ENCODE results near the gene ANKHD1. TPM values are rescaled to one million over a fixed set of nuclear protein-coding genes. Genes with fewer than 3 reads are reported as not detected.

The ANKHD1 gene
- total and polyA plus RNA-seq, 9 of the 15 experiments (the other 6 are each of a cell fraction or from before 2014, with no cell fraction given), result 38.9 to 138 (median 78.7) TPM

DNA sequence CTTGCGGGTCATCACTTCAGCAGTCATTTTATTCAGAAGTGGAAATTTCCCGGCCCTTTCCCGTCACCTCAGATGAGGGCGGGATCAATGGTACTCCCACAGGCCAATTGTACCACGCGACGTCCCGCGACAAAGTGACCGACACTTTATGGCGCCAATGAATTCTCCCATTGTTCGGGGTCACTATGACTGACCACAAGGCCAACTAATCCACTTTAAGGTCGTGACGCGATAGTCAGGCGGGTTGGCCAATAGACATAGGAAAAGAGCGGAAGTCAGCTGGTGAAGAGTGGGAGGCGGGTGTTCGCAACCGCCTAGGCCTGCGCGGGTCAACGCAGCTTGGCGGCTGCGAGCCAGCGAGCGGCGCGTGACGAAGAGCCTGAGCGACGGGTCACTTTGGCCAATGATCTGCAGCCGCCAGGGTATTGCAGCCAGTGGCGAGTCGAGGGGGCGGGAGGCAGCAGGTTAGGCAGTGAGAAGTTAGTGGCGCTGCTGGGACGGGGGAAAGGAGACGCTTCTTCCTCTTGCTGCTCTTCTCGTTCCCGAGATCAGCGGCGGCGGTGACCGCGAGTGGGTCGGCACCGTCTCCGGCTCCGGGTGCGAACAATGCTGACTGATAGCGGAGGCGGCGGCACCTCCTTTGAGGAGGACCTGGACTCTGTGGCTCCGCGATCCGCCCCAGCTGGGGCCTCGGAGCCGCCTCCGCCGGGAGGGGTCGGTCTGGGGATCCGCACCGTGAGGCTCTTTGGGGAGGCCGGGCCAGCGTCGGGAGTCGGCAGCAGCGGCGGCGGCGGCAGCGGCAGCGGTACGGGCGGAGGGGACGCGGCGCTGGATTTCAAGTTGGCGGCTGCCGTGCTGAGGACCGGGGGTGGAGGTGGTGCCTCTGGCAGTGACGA is at the start of gene ANKHD1 (continued):
- TF ChIP-seq, protein P1, sequence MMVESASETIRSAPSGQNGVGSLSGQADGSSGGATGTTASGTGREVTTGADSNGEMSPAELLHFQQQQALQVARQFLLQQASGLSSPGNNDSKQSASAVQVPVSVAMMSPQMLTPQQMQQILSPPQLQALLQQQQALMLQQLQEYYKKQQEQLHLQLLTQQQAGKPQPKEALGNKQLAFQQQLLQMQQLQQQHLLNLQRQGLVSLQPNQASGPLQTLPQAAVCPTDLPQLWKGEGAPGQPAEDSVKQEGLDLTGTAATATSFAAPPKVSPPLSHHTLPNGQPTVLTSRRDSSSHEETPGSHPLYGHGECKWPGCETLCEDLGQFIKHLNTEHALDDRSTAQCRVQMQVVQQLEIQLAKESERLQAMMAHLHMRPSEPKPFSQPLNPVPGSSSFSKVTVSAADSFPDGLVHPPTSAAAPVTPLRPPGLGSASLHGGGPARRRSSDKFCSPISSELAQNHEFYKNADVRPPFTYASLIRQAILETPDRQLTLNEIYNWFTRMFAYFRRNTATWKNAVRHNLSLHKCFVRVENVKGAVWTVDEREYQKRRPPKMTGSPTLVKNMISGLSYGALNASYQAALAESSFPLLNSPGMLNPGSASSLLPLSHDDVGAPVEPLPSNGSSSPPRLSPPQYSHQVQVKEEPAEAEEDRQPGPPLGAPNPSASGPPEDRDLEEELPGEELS (CRISPR knock-in tag; IDR thresholded peaks at IDR 0.05; ENCODE audit: borderline replicate concordance), result peak; percentile 56; the same call in 1 of the 2 replicates
- TF ChIP-seq GTF3C2 (IDR thresholded peaks at IDR 0.05; ENCODE audit: borderline replicate concordance, extremely low read depth, insufficient read length), result no peak
- no peak for TF ChIP-seq PHB (CRISPR knock-in tag; IDR thresholded peaks at IDR 0.05)
- no peak for TF ChIP-seq BDP1 (IDR thresholded peaks at IDR 0.05; ENCODE audit: insufficient read depth, insufficient read length)
- no peak for TF ChIP-seq ZMIZ1 (IDR thresholded peaks at IDR 0.05; ENCODE audit: low read depth in 2 of 2, low read length in 2 of 2)
- TF ChIP-seq CHCHD3 (CRISPR knock-in tag; IDR thresholded peaks at IDR 0.05), result 0 out of 2 replicates have a peak, but pooled peaks have one; percentile 12
- no peak for TF ChIP-seq ZBTB49 (CRISPR knock-in tag; IDR thresholded peaks at IDR 0.05; ENCODE audit: borderline replicate concordance)
- TF ChIP-seq MITF (IDR thresholded peaks at IDR 0.05), result peak; percentile 96
- TF ChIP-seq FUS (optimal IDR thresholded peaks at IDR 0.05; ENCODE audit: low read depth, low read length), result no peak
- no peak for TF ChIP-seq RBM39 (optimal IDR thresholded peaks at IDR 0.05; ENCODE audit: low read depth, low read length)
- no peak for TF ChIP-seq GATA2 (CRISPR knock-in tag; IDR thresholded peaks at IDR 0.05)
